Stimulated activated naive B cell treated with anti-CD40 and anti-IgM and Interleukin-4, amounts not matched to agents 10 μg/mL and 1 μg/mL and 100 μg/mL, for 72 hours (primary cell): ENCODE measurements around the gene ACVR1.

ENCODE experiments used
- ATAC-seq, 2 donors: fragments of 150-1000 bp; cut with Tn5 transposase; replicated peaks; 2 replicates each; pipeline ENCODE4 v1.10.0; 2021; ENCODE audit warnings: moderate library complexity in 1 of 2
- DNase-seq: peaks from one replicate; pipeline ENCODE4 v3.0.0; 2021
- H3K27ac Mint-ChIP-seq: one replicate; pipeline ENCODE4 v1.8.0; 2022; ENCODE audit warnings: mild to moderate bottlenecking, mixed read lengths
- H3K27me3 Mint-ChIP-seq, 2 donors: one replicate each; pipeline ENCODE4 v1.8.0; 2022; ENCODE audit warnings: mixed read lengths in 2 of 2
- H3K36me3 Mint-ChIP-seq, 2 donors: one replicate each; pipeline ENCODE4 v1.8.0; 2022; ENCODE audit warnings: mixed read lengths in 2 of 2, mild to moderate bottlenecking in 1 of 2
- H3K4me1 Mint-ChIP-seq, 2 donors: one replicate each; pipeline ENCODE4 v1.8.0; 2022; ENCODE audit warnings: mixed read lengths in 2 of 2, mild to moderate bottlenecking in 1 of 2
- H3K4me3 Mint-ChIP-seq, 2 donors: one replicate each; pipeline ENCODE4 v1.8.0; 2022; ENCODE audit warnings: mild to moderate bottlenecking in 2 of 2, mixed read lengths in 2 of 2, moderate library complexity in 1 of 2
- H3K9me3 Mint-ChIP-seq, 2 donors: one replicate each; pipeline ENCODE4 v1.8.0; 2022; ENCODE audit warnings: mixed read lengths in 2 of 2, mild to moderate bottlenecking in 1 of 2

ACVR1 gene

DNA sequence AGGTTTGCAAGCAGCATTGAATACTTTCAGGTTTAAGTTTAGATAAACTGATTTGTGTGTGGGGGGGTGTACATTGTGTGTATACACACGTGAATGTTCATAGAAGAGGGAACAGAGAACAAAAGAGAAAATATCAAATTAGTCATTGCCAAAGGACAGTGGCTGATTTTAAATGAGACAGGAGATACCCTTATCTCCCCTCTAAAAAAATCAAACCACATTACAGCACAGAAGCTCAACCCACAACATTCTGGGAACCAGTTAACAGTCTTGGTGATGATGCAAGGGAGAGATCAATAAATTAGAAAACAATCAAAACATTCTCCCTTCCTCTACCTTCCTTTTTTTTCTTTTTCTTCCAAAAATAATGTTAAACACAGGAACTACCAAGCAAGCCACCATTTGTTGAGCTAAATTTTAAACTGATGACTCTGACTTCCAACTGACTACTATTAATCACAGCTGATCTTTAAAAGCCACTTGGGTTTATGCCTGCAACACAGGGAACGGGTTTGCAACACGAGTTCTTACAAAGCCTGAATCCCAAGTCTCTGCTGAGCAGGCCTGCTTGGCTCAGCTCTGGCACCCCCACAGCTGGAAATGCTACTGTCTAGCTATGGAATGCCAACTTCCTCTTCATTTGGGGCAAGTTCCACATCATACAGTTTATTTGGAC, 128.3 kb downstream of the ACVR1 start:
- Mint-ChIP-seq H3K9me3 (peaks cover 0 to 4% of the 10 kb centered on the region in 2 donors), H3K4me3 (peak overlapping the region in 1 of 2 donors; percentile 45), H3K4me1 (peaks cover 14 to 57% of the 10 kb centered on the region in 2 donors), H3K27ac (no peak overlapping the region), H3K27me3 (no peaks in the 10 kb centered on the region), H3K36me3 (peaks cover 34 to 38% of the 10 kb centered on the region in 2 donors)
- DNase-seq, result no peak
- peak; percentile 80 to 85 for ATAC-seq

DNA sequence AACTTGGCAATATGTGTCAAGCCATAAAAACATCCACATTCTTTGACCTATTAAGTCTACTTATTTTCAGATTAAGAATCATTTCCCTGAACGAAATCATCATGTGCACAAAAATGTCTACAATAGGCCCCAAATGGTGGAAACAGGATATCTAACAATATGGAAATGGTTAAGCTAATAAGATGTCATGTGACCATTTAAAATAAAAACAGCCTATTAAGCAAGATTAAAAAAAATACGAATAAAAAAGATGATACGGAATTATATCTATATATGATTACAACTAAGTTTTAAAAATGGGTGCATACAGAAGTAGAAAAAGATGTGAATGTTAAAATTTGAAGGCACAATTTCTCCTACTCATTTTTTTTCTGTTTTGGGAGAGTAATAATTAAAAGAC, 128.8 kb downstream of the ACVR1 start:
- Mint-ChIP-seq H3K27me3 (no peaks in the 10 kb centered on the region), H3K4me1 (peaks cover 15 to 59% of the 10 kb centered on the region in 2 donors), H3K4me3 (no peak overlapping the region), H3K36me3 (peaks cover 34 to 40% of the 10 kb centered on the region in 2 donors), H3K27ac (no peak overlapping the region), H3K9me3 (peaks cover 0 to 4% of the 10 kb centered on the region in 2 donors)
- DNase-seq (no peak), ATAC-seq (no peak)

DNA sequence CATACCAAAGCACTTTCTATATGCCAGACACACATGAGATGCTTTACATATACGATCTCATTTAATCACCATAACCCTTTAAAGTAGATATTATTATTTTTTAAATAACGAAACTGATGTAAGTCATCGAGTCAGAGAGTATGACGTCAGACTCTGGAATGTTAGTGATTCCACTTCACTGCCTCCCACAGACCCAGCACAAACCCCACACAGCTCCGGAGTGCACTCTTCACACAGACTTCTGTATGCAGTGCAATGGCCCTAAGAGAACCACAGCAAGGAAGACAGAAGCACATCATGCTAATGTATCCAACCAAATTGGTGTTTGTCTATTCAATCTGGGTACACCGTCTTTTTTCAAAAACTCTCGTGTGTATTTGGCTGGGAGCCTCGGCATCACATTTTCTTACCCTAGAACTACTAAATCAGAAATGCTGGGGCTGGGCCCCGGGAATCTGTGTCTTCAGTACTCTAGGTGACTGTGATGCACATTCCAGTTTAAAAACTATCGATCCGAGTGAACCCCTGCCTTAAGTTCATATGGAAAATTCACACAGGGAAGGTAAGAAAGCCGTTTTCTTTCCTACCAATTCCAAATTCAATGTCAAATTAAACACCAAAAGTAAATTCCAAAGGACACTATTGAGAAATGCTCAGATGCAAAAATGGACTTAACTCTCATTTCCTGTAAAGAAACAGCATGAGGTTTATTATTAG, 129.7 kb downstream of the ACVR1 start:
- ATAC-seq (no peak), DNase-seq (no peak)
- no peaks in the 10 kb centered on the region for H3K27me3 Mint-ChIP-seq
- peaks cover 27 to 36% of the 10 kb centered on the region in 2 donors for H3K36me3 Mint-ChIP-seq
- H3K4me3 Mint-ChIP-seq, result no peak overlapping the region
- H3K4me1 Mint-ChIP-seq, result peaks cover 12 to 55% of the 10 kb centered on the region in 2 donors
- no peak overlapping the region for H3K27ac Mint-ChIP-seq
- H3K9me3 Mint-ChIP-seq, result no peaks in the 10 kb centered on the region

DNA sequence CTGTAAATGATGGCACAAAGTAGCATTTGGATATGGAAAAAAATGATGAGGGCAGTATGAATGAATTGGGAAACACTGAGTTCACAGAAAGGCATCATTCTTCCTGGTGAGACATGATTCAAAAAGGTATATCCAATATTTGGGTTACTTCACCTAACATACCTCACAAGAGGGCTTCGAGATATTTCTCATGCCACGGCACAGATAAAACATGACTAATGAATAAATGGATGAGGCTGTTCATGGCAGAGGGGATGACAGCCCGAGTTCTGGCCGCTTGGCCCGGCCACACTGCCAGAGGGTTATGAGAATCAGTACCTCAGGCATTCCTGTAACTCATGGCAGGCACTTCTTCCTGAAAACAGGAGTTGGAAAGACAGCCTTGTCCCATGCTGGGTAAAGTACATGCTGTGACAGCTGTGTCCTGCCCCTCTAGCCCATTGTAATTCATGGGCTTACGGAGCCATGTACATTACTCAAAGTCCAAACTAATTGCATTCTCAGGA, 131.5 kb downstream of the ACVR1 start:
- Mint-ChIP-seq H3K4me1 (peaks cover 9 to 42% of the 10 kb centered on the region in 2 donors), H3K9me3 (no peaks in the 10 kb centered on the region), H3K4me3 (no peak overlapping the region), H3K27me3 (no peaks in the 10 kb centered on the region), H3K27ac (no peak overlapping the region), H3K36me3 (peaks cover 11 to 19% of the 10 kb centered on the region in 2 donors)
- no peak for ATAC-seq
- DNase-seq, result no peak

DNA sequence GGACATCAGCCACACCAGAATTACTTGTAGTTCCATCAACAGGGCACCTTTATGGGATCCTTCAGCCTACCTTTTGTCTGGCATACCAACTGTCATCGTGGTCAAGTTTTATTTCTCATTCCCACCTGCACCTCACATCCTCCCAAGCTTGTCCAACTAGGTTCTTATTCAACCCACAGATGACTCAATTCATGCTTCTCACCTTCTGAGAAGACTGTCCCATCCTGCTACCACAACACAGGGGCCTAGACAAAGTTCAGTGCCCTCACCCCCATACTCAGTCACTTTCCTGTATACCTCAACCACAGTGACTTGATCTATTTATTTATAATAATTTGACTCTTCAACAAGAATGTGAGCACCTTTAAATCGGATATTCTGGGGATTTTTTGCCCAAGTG, 133.1 kb downstream of the ACVR1 start:
- peaks cover 13 to 23% of the 10 kb centered on the region in 2 donors for H3K36me3 Mint-ChIP-seq
- peak; percentile 81 to 85 for ATAC-seq
- no peak overlapping the region for H3K4me3 Mint-ChIP-seq
- H3K27me3 Mint-ChIP-seq, result no peaks in the 10 kb centered on the region
- H3K9me3 Mint-ChIP-seq, result no peaks in the 10 kb centered on the region
- H3K27ac Mint-ChIP-seq, result no peak overlapping the region
- peaks cover 11 to 26% of the 10 kb centered on the region in 2 donors for H3K4me1 Mint-ChIP-seq
- DNase-seq, result peak; percentile 20

DNA sequence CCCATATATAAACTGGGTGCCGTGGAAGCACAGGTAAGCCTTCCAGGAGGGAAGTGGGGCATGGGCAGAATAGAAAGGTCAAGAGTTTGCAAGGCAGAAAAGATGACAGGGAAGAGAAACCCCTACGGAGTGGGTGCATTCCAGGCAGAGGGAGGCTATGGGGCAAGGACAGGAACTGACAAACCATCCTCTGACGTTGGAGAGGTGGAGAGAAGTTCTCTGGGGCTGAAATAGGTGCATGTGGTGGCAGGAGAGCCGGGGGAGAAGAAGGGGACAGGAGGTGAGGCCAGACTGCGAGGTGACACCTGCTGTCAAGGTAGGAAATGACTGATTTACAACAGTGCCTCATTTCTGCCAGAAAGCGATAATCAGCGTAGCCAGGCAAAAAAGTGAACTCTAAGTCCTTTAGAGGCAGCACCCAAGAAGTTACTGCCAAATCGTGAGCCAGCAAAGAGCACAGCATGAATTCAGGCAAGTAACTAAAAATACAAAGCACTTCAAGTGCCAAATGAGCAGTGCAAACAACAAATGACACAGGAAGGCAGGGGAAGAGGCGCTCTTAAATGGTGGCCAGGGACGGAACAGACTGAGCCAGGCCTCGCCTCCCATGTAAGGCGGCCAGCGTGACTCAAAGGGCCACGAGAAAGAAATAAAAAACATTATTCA, 134.2 kb downstream of the ACVR1 start:
- Mint-ChIP-seq H3K27me3 (no peaks in the 10 kb centered on the region), H3K4me1 (peaks cover 11 to 16% of the 10 kb centered on the region in 2 donors), H3K27ac (peak overlapping the region; percentile 37), H3K9me3 (no peaks in the 10 kb centered on the region), H3K4me3 (no peak overlapping the region), H3K36me3 (peaks cover 22 to 31% of the 10 kb centered on the region in 2 donors)
- DNase-seq, result no peak
- no peak for ATAC-seq

DNA sequence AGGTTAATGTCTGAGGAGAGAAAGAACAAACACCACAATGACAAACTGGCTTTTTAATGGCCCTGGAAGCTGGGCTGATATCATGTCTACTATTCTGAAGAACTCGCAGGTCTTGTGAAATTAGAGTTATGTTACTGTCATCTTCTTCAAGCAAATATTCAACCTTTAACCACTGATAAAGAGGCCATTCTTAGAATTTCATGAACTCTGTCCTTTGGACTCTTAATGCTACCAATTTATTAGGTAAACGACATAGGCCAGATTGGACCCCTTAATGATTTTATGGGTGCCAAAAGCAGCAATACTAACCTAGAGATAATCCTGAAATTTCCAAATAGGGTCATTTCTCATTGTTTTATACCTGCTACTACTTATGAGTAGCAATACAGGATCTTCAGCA, 138.5 kb downstream of the ACVR1 start:
- Mint-ChIP-seq H3K27me3 (no peaks in the 10 kb centered on the region), H3K27ac (no peak overlapping the region)

DNA sequence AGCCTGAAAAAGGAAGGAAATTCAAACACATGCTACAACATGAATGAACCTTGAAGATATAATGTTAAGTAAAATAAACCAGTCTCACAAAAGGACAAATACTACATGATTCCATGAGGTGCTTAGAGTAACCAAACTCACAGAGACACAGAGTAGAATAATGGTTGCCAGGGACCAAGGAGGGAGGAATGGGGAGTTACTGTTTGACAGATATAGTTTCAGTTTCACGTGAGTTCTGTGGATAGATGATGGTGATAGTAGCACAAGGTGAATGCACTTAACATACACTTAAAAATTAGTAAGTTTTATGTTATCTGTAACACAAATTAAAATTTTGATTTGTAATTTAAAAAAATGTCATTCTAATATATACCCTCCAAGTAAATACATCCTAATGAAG, 140.6 kb downstream of the ACVR1 start:
- ATAC-seq, result no peak
- Mint-ChIP-seq H3K9me3 (peaks cover 0 to 4% of the 10 kb centered on the region in 2 donors), H3K4me1 (peaks cover 0 to 2% of the 10 kb centered on the region in 2 donors), H3K27me3 (no peaks in the 10 kb centered on the region), H3K36me3 (peaks cover 54 to 63% of the 10 kb centered on the region in 2 donors), H3K27ac (no peak overlapping the region), H3K4me3 (no peak overlapping the region)
- DNase-seq, result no peak

More for the DNA sequence above, 138.5 kb downstream of the ACVR1 start:
- Mint-ChIP-seq H3K36me3 (peaks cover 38 to 55% of the 10 kb centered on the region in 2 donors), H3K9me3 (peaks cover 0 to 4% of the 10 kb centered on the region in 2 donors), H3K4me3 (no peak overlapping the region), H3K4me1 (peaks cover 6 to 7% of the 10 kb centered on the region in 2 donors)
- DNase-seq (no peak), ATAC-seq (no peak)

DNA sequence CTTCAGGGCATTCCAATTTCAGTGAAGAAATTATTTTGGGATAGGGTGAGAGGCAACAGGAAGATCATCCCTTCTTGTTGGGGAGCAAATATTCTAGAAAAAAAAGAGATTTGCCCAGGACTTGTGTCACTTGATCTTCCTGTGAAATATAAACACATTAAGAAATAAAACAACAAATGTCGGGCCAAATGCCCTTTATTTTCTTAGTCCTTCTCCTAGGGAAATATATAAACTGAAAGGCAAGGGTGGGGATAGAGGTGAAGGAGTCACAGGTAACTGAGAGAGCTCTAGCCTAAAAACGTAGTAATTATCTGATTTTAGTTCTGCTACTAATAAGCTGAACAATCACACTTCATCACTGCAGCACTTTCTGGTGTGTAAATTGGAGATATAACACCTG, 142.9 kb downstream of the ACVR1 start:
- Mint-ChIP-seq H3K9me3 (peaks cover 3 to 7% of the 10 kb centered on the region in 2 donors), H3K4me1 (peaks cover 0 to 2% of the 10 kb centered on the region in 2 donors), H3K27me3 (no peaks in the 10 kb centered on the region), H3K27ac (no peak overlapping the region), H3K36me3 (peaks cover 68 to 71% of the 10 kb centered on the region in 2 donors), H3K4me3 (no peak overlapping the region)
- ATAC-seq, result no peak
- DNase-seq, result no peak

DNA sequence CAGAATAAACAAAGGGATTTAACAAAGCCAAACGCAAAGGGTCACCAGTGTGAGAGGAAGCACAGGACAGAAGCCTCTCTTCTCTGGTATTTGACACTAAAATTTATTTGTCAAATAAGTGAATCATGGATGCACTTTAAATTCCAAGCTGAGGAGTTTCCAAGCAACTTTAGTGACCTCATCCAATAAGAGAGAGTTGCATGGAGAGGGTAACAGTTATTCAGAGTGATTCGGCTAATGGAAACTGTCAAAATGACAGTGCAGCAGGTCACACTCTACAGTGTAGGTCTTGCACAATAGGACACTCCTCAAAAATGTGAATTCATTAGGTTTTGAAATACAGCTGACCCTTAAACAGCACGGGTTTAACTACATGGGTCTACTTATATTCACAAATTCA, 143.5 kb downstream of the ACVR1 start:
- H3K27ac Mint-ChIP-seq, result no peak overlapping the region
- ATAC-seq, result no peak
- DNase-seq, result no peak

DNA sequence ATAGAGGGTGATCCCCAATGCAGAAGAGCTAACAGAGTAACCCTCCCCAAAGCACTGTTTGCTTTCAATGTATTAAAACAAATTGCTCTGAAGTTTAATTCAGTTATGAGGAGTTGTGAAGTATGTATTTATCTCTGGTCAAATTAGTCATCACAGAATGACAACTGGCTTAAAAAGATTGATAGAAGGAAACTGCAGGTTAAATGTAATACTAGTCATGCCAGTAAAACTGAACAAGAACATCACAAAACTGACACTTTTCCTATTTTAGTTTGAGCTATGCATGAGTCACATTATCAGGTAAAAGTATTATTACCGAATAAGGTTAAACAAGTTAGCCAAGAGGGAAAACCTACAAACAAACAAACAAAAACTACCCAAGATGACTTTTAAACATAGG, 148.4 kb downstream of the ACVR1 start:
- no peak overlapping the region for H3K27ac Mint-ChIP-seq
- H3K27me3 Mint-ChIP-seq, result no peaks in the 10 kb centered on the region
- no peaks in the 10 kb centered on the region for H3K4me1 Mint-ChIP-seq
- peaks cover 11 to 18% of the 10 kb centered on the region in 2 donors for H3K9me3 Mint-ChIP-seq
- H3K36me3 Mint-ChIP-seq, result peaks cover 47 to 51% of the 10 kb centered on the region in 2 donors
- no peak overlapping the region for H3K4me3 Mint-ChIP-seq
- DNase-seq, result no peak
- ATAC-seq, result no peak

More for the DNA sequence above, 143.5 kb downstream of the ACVR1 start:
- Mint-ChIP-seq H3K4me3 (no peak overlapping the region), H3K27me3 (no peaks in the 10 kb centered on the region), H3K4me1 (no peaks in the 10 kb centered on the region), H3K36me3 (peaks cover 61 to 67% of the 10 kb centered on the region in 2 donors), H3K9me3 (peaks cover 3 to 7% of the 10 kb centered on the region in 2 donors)

DNA sequence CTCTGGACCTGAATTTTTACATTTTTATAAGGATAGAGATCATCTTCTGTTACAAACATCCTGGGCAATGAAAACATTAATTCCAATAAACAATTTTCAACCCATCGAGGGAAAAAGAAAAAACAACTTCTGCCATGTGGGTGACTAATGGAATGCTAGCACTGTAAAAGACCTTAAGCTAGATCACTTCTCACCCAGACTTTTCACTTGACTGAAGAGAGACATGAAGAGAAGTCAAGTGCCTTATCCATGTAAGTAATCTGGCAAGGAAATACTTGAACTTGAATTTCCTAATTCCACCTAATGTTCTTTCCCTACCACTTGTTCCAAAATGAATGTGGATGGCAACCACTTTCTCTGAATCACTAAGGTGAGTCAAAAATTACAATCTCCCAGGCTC, 149.2 kb downstream of the ACVR1 start:
- Mint-ChIP-seq H3K9me3 (peaks cover 14 to 22% of the 10 kb centered on the region in 2 donors), H3K4me3 (no peak overlapping the region), H3K36me3 (peaks cover 45 to 49% of the 10 kb centered on the region in 2 donors), H3K4me1 (no peaks in the 10 kb centered on the region), H3K27me3 (no peaks in the 10 kb centered on the region), H3K27ac (no peak overlapping the region)
- no peak for DNase-seq
- ATAC-seq, result no peak

DNA sequence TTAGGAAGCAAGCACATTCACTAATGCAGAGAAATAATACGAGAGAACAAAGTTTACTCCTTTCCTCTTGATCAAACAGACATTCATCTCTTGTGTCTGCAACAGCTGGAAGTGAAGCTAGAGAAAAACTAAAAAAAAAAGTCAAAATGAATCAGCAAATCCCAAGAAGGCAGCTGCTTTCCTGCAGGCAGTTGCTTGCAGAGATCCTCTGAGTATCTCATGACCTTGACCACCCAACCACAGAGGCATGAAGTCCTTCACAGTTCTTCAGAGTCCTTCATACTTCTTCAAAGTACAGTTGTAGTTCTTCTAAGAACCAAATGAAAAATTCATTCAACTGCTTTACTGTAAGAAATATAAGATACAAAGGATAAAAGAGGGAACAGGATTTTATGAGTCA, 150.3 kb downstream of the ACVR1 start:
- H3K27ac Mint-ChIP-seq, result no peak overlapping the region
- peaks cover 37 to 40% of the 10 kb centered on the region in 2 donors for H3K36me3 Mint-ChIP-seq
- H3K9me3 Mint-ChIP-seq, result peaks cover 16 to 22% of the 10 kb centered on the region in 2 donors
- H3K27me3 Mint-ChIP-seq, result no peaks in the 10 kb centered on the region
- ATAC-seq (no peak), DNase-seq (no peak)
- no peak overlapping the region for H3K4me3 Mint-ChIP-seq
- H3K4me1 Mint-ChIP-seq, result no peaks in the 10 kb centered on the region

DNA sequence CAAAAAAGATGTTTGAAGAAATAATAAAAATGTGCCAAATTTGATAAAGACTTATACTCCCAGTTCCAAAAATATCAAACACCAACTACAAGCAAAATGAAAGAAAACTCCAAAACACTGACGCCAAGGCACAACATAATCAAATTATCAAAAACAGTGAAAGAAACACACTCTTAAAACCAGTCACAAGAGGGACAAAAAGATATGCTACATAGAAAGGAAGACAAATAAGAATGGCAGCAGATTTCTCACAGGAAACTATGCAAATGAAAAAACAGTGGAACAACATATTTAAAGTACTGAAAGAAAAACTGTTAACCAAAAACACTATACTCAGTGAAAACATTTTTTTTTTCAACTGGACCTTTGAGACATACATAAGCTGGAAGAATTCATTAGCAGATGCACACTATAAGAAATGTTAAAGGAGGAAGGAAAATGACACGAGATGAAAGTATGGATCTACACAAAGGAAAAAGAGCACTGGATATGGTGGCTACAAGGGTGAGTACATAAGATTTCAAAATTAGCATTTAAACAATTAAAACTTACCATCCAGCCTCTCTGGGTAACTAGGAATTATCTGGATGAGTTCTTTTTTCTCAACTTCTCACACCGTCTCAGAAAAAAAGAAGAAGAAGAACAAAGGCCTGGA, 153.4 kb downstream of the ACVR1 start:
- Mint-ChIP-seq H3K4me3 (no peak overlapping the region), H3K27ac (peak overlapping the region; percentile 31), H3K27me3 (no peaks in the 10 kb centered on the region), H3K9me3 (peaks cover 16 to 24% of the 10 kb centered on the region in 2 donors), H3K36me3 (peaks cover 30 to 39% of the 10 kb centered on the region in 2 donors), H3K4me1 (no peaks in the 10 kb centered on the region)
- ATAC-seq, result no peak
- DNase-seq, result no peak
